ENCODE measurements around the gene ZNF445. TPM values are rescaled to one million over a fixed set of nuclear protein-coding genes. Genes with fewer than 3 reads are reported as not detected.
A peak's percentile ranks its signal among the peaks of the same experiment; 100 is the strongest.
"Not testable (repeated sequence)": the region's sequence is repeated elsewhere in the genome, so short reads cannot be mapped to it uniquely, and the experiment has no call there.

Gene ZNF445
- total RNA-seq, 3 donors from 2014 or later: 5.8 to 8.9 (median 7.2) TPM

- intact Hi-C loops (cut with DNase I; ENCODE audit: low total_unique reads): no loop called here
- Histone ChIP-seq H3K9me3 (no peaks in the 10 kb centered on the region), H3K27me3 (no peaks in the 10 kb centered on the region), H3K4me1 (peaks cover 0 to 7% of the 10 kb centered on the region in 2 donors), H3K27ac (peak overlapping the region; percentile 69 to 83), H3K4me3 (peak overlapping the region; percentile 67 to 91 (median 85)), H3K36me3 (no peaks in the 10 kb centered on the region)
- TF ChIP-seq POLR2A (IDR thresholded peaks at IDR 0.05) (no peak), POLR2AphosphoS5 (IDR thresholded peaks at IDR 0.05) (no peak), CTCF (IDR thresholded peaks at IDR 0.05) (no peak)
- DNase-seq (ENCODE audit: low spot score in 2 of 2): no peak
These were observed 592 bp upstream of the ZNF445 start for GRCh38 chr3:44478055-44478468.

- intact Hi-C loops (cut with DNase I; ENCODE audit: low total_unique reads): no loop called here
- Histone ChIP-seq H3K4me1 (peaks cover 0 to 7% of the 10 kb centered on the region in 2 donors), H3K4me3 (peak overlapping the region; percentile 67 to 91 (median 85)), H3K36me3 (no peaks in the 10 kb centered on the region), H3K27me3 (no peaks in the 10 kb centered on the region), H3K27ac (peak overlapping the region in 1 of 2 donors; percentile 69), H3K9me3 (no peaks in the 10 kb centered on the region)
- no peak for TF ChIP-seq POLR2A (IDR thresholded peaks at IDR 0.05)
- TF ChIP-seq CTCF (IDR thresholded peaks at IDR 0.05): no peak
- TF ChIP-seq POLR2AphosphoS5 (IDR thresholded peaks at IDR 0.05): no peak
- DNase-seq (ENCODE audit: low spot score in 2 of 2): no peak
These were observed 533 bp downstream of the ZNF445 start for GRCh38 chr3:44476963-44477311.

- Histone ChIP-seq H3K36me3 (no peaks in the 10 kb centered on the region), H3K27me3 (no peaks in the 10 kb centered on the region), H3K4me1 (peaks cover 0 to 7% of the 10 kb centered on the region in 2 donors), H3K27ac (no peak overlapping the region), H3K4me3 (peak overlapping the region; percentile 67 to 91 (median 85)), H3K9me3 (no peaks in the 10 kb centered on the region)
- intact Hi-C loops (cut with DNase I; ENCODE audit: low total_unique reads): no loop called here
- no peak for TF ChIP-seq CTCF (IDR thresholded peaks at IDR 0.05)
- no peak for TF ChIP-seq POLR2AphosphoS5 (IDR thresholded peaks at IDR 0.05)
- no peak for TF ChIP-seq POLR2A (IDR thresholded peaks at IDR 0.05)
- DNase-seq (ENCODE audit: low spot score in 2 of 2): no peak
These were observed 1.3 kb downstream of the ZNF445 start for GRCh38 chr3:44476181-44476611.

- H3K27me3 ChIP-seq; H3K4me1 ChIP-seq; DNase-seq (ENCODE audit: low spot score in 2 of 2); H3K36me3 ChIP-seq; H3K9me3 ChIP-seq; H3K27ac ChIP-seq; H3K4me3 ChIP-seq; intact Hi-C loops (cut with DNase I; ENCODE audit: low total_unique reads): not testable (repeated sequence)
These were observed 2.6 kb downstream of the ZNF445 start for GRCh38 chr3:44474886-44475285.

- DNase-seq (ENCODE audit: low spot score in 2 of 2): no peak
- Histone ChIP-seq H3K27ac (no peak overlapping the region), H3K4me1 (no peaks in the 10 kb centered on the region), H3K27me3 (no peaks in the 10 kb centered on the region), H3K9me3 (no peaks in the 10 kb centered on the region), H3K36me3 (no peaks in the 10 kb centered on the region), H3K4me3 (no peak overlapping the region)
- intact Hi-C loops (cut with DNase I; ENCODE audit: low total_unique reads): no loop called here
- TF ChIP-seq POLR2AphosphoS5 (IDR thresholded peaks at IDR 0.05) (no peak), POLR2A (IDR thresholded peaks at IDR 0.05) (no peak), CTCF (IDR thresholded peaks at IDR 0.05) (no peak)
These were observed 7.0 kb downstream of the ZNF445 start for GRCh38 chr3:44470430-44470829.

GRCh38 chr3:44469914-44470313, 7.6 kb downstream of the ZNF445 start:
- no peak for TF ChIP-seq POLR2AphosphoS5 (IDR thresholded peaks at IDR 0.05)
- TF ChIP-seq CTCF (IDR thresholded peaks at IDR 0.05): no peak
- TF ChIP-seq POLR2A (IDR thresholded peaks at IDR 0.05): no peak
- Histone ChIP-seq H3K4me1 (no peaks in the 10 kb centered on the region), H3K4me3 (no peak overlapping the region), H3K36me3 (no peaks in the 10 kb centered on the region), H3K27me3 (no peaks in the 10 kb centered on the region), H3K9me3 (no peaks in the 10 kb centered on the region), H3K27ac (no peak overlapping the region)
- intact Hi-C loops (cut with DNase I; ENCODE audit: low total_unique reads): no loop called here
- no peak for DNase-seq (ENCODE audit: low spot score in 2 of 2)
